Mesenchymal stem cell (in vitro differentiated cells and primary cell): Measurements from ENCODE around the gene SERINC3. TPM values are rescaled to one million over a fixed set of nuclear protein-coding genes. Genes with fewer than 3 reads are reported as not detected.
A peak's percentile ranks its signal among the peaks of the same experiment; 100 is the strongest.

ENCODE experiments used
- DNase-seq: peaks from one replicate; pipeline ENCODE4 v3.0.0-alpha.2; 2013
- H2AFZ ChIP-seq: one replicate; pipeline ENCODE4 v1.6.1; 2013; ENCODE audit warnings: low read depth, mild to moderate bottlenecking, control low read depth, inconsistent platforms, low read length, moderate library complexity
- H2AK5ac ChIP-seq: 2 replicates; pipeline ENCODE4 v1.6.1; 2013; ENCODE audit warnings: low read length, moderate library complexity, mild to moderate bottlenecking, inconsistent platforms; ENCODE audit not compliant: severe bottlenecking
- H2BK120ac ChIP-seq: one replicate; pipeline ENCODE4 v1.6.1; 2013; ENCODE audit warnings: low read depth, mild to moderate bottlenecking, inconsistent platforms, low read length, moderate library complexity
- H2BK12ac ChIP-seq, 2 experiments: one replicate each; pipeline ENCODE4 v1.6.1; 2013; ENCODE audit warnings: inconsistent platforms in 2 of 2, low read length in 2 of 2, mild to moderate bottlenecking in 2 of 2, moderate library complexity in 2 of 2, control low read depth in 1 of 2
- H2BK15ac ChIP-seq: one replicate; pipeline ENCODE4 v1.6.1; 2013; ENCODE audit warnings: mild to moderate bottlenecking, low read depth, inconsistent platforms; ENCODE audit not compliant: poor library complexity, severe bottlenecking
- H2BK5ac ChIP-seq: 2 replicates; pipeline ENCODE4 v1.6.1; 2013; ENCODE audit warnings: low read depth, mild to moderate bottlenecking, low read length, control low read depth, inconsistent platforms; ENCODE audit not compliant: poor library complexity, severe bottlenecking
- H3K14ac ChIP-seq, 2 experiments: one replicate each; pipeline ENCODE4 v1.6.1; 2013; ENCODE audit warnings: inconsistent platforms in 2 of 2, low read length in 2 of 2, control low read depth in 1 of 2, mild to moderate bottlenecking in 1 of 2, moderate library complexity in 1 of 2
- H3K18ac ChIP-seq, 2 experiments: one replicate each; pipeline ENCODE4 v1.6.1; 2013; ENCODE audit warnings: inconsistent platforms in 2 of 2, low read length in 2 of 2, control low read depth in 1 of 2, low read depth in 1 of 2, mild to moderate bottlenecking in 1 of 2
- H3K23ac ChIP-seq, 2 experiments: one replicate each; pipeline ENCODE4 v1.6.1; 2013; ENCODE audit warnings: inconsistent platforms in 2 of 2, low read length in 2 of 2, mild to moderate bottlenecking in 2 of 2, moderate library complexity in 2 of 2, control low read depth in 1 of 2
- H3K27ac ChIP-seq: 2 replicates; pipeline ENCODE4 v1.5.1; 2013; ENCODE audit warnings: mild to moderate bottlenecking, moderate library complexity, low read length, control low read depth, inconsistent platforms; ENCODE audit not compliant: poor library complexity, severe bottlenecking
- H3K27me3 ChIP-seq, 2 experiments: 2 replicates each; pipeline versions ENCODE4 v1.6.1 to v1.7.0; 2013; ENCODE audit warnings: low read length in 2 of 2, mild to moderate bottlenecking in 2 of 2, moderate library complexity in 2 of 2, control low read depth in 1 of 2, inconsistent platforms in 1 of 2; ENCODE audit not compliant: control insufficient read depth in 1 of 2, insufficient read depth in 1 of 2
- H3K36me3 ChIP-seq, 2 experiments: 2 replicates each; pipeline versions ENCODE4 v1.6.1 to v1.7.0; 2013; ENCODE audit warnings: low read length in 2 of 2, control low read depth in 1 of 2, inconsistent platforms in 1 of 2, low read depth in 1 of 2, mild to moderate bottlenecking in 1 of 2; ENCODE audit not compliant: insufficient read depth in 2 of 2, control insufficient read depth in 1 of 2
- H3K4ac ChIP-seq, 2 experiments: one replicate each; pipeline ENCODE4 v1.6.1; 2013; ENCODE audit warnings: inconsistent platforms in 2 of 2, low read length in 2 of 2, mild to moderate bottlenecking in 2 of 2, moderate library complexity in 2 of 2, control low read depth in 1 of 2, low read depth in 1 of 2
- H3K4me1 ChIP-seq: 2 replicates; pipeline ENCODE4 v1.6.1; 2013; ENCODE audit warnings: low read depth, low read length, control low read depth; ENCODE audit not compliant: control insufficient read depth, insufficient read depth
- H3K4me2 ChIP-seq: 2 replicates; pipeline ENCODE4 v1.6.1; 2013; ENCODE audit warnings: low read length, mild to moderate bottlenecking, inconsistent platforms; ENCODE audit not compliant: poor library complexity, severe bottlenecking
- H3K4me3 ChIP-seq, 2 experiments: 2 replicates each; pipeline versions ENCODE4 v1.5.1 to v1.7.0; 2013; ENCODE audit warnings: low read length in 2 of 2, mild to moderate bottlenecking in 2 of 2, control low read depth in 1 of 2, low read depth in 1 of 2; ENCODE audit not compliant: insufficient read depth in 1 of 2
- H3K79me1 ChIP-seq: replicated peaks from 2 replicates; pipeline ENCODE4 v1.6.1; 2013; ENCODE audit warnings: mild to moderate bottlenecking, control low read depth, low read length, inconsistent platforms; ENCODE audit not compliant: poor library complexity, severe bottlenecking
- H3K9ac ChIP-seq: 2 replicates; pipeline ENCODE4 v1.7.0; 2013; ENCODE audit warnings: mild to moderate bottlenecking, low read length, moderate library complexity
- H3K9me3 ChIP-seq: 2 replicates; pipeline ENCODE4 v1.7.0; 2013; ENCODE audit warnings: mild to moderate bottlenecking, low read length; ENCODE audit not compliant: control insufficient read depth
- H4K8ac ChIP-seq: one replicate; pipeline ENCODE4 v1.6.1; 2013; ENCODE audit warnings: inconsistent platforms, mild to moderate bottlenecking, low read length, moderate library complexity
- H4K91ac ChIP-seq: one replicate; pipeline ENCODE4 v1.6.1; 2013; ENCODE audit warnings: mild to moderate bottlenecking, low read length, inconsistent platforms
- WGBS: methylation state at CpG from one replicate; pipeline ENCODE4 v1.1.7; 2013; ENCODE audit warnings: mixed read lengths; 5-methylcytosine and 5-hydroxymethylcytosine counted together
- polyA plus RNA-seq, 2 experiments: library from polyadenylated mRNA; stranded (reverse); fragments of 200-250 nt; gene quantifications; one replicate each; pipeline ENCODE4 v1.2.3, GENCODE V29; 2013

Gene SERINC3
- polyA plus RNA-seq (2013, experiment 1 of 2), result 154 TPM
- polyA plus RNA-seq (2013, experiment 2 of 2), result 162 TPM

- H2BK12ac ChIP-seq, result peak within 1 kb of the TSS in 1 of 2 experiments; percentile 90
- WGBS, result under 1% methylated on average over 49 of the region's 49 CpGs
- peak; percentile 98 for DNase-seq
Observed at GRCh38 chr20:44521484-44522481, at the start of gene SERINC3. Gene SERINC3 (minus strand): TSS chr20:44522070. CDS start chr20:44521951, 119 bp downstream.

GRCh38 chr20:44571362-44571988 is 49.6 kb upstream of the SERINC3 start:
- Histone ChIP-seq H2AK5ac (no peak overlapping the region), H3K4me3 (no peak overlapping the region), H3K4ac (no peak overlapping the region), H2AFZ (no peak overlapping the region), H3K36me3 (no peaks in the 10 kb centered on the region), H2BK12ac (peak overlapping the region; percentile 45 to 69), H3K79me1 (peaks cover 13% of the 10 kb centered on the region), H3K23ac (no peak overlapping the region), H4K8ac (no peak overlapping the region), H3K4me1 (peaks cover 8% of the 10 kb centered on the region), H2BK5ac (no peak overlapping the region), H4K91ac (no peak overlapping the region), H3K9me3 (no peaks in the 10 kb centered on the region), H3K14ac (no peak overlapping the region), H3K9ac (peak overlapping the region; percentile 92), H2BK120ac (peak overlapping the region; percentile 71), H3K27me3 (no peaks in the 10 kb centered on the region), H3K27ac (no peak overlapping the region), H3K4me2 (no peak overlapping the region), H2BK15ac (no peak overlapping the region), H3K18ac (peak overlapping the region; percentile 52 to 71)
- DNase-seq, result peak; percentile 24
- WGBS, result 50% methylated on average over 6 of the region's 6 CpGs

More at GRCh38 chr20:44521484-44522481, at the start of gene SERINC3:
- H3K4me3 ChIP-seq, result peak within 1 kb of the TSS; percentile 94 to 100
- peak within 1 kb of the TSS; percentile 92 for H2AFZ ChIP-seq
- H2AK5ac ChIP-seq, result peak within 1 kb of the TSS; percentile 75
- H3K14ac ChIP-seq, result peak within 1 kb of the TSS; percentile 93 to 99
- H3K27me3 ChIP-seq, result no peaks in the 10 kb centered on the region
- H3K9me3 ChIP-seq, result no peaks in the 10 kb centered on the region
- H3K9ac ChIP-seq, result peak within 1 kb of the TSS; percentile 99
- peak within 1 kb of the TSS; percentile 99 for H4K91ac ChIP-seq
- H3K27ac ChIP-seq, result peak within 1 kb of the TSS; percentile 88
- peak within 1 kb of the TSS; percentile 93 for H2BK120ac ChIP-seq
- peak within 1 kb of the TSS; percentile 91 for H3K4me2 ChIP-seq
- peak within 1 kb of the TSS; percentile 89 for H2BK5ac ChIP-seq
- peak within 1 kb of the TSS; percentile 85 to 99 for H3K23ac ChIP-seq
- peak within 1 kb of the TSS; percentile 96 for H2BK15ac ChIP-seq
- H4K8ac ChIP-seq, result peak within 1 kb of the TSS; percentile 100
- H3K79me1 ChIP-seq, result peaks cover 8% of the 10 kb centered on the region
- peaks cover 6% of the 10 kb centered on the region for H3K4me1 ChIP-seq
- peaks cover 0 to 13% of the 10 kb centered on the region in 2 experiments for H3K36me3 ChIP-seq
- peak within 1 kb of the TSS; percentile 100 for H3K18ac ChIP-seq
- peak within 1 kb of the TSS; percentile 100 for H3K4ac ChIP-seq

GRCh38 chr20:44570367-44570766 is 48.5 kb upstream of the SERINC3 start:
- Histone ChIP-seq H3K4me3 (no peak overlapping the region), H3K4ac (peak overlapping the region in 1 of 2 experiments; percentile 9), H3K18ac (peak overlapping the region in 1 of 2 experiments; percentile 1), H3K14ac (no peak overlapping the region), H2AFZ (no peak overlapping the region), H3K9me3 (no peaks in the 10 kb centered on the region), H3K27me3 (no peaks in the 10 kb centered on the region), H3K9ac (no peak overlapping the region), H4K8ac (no peak overlapping the region), H2BK12ac (peak overlapping the region; percentile 4 to 93), H3K27ac (no peak overlapping the region), H3K79me1 (peaks cover 8% of the 10 kb centered on the region), H4K91ac (no peak overlapping the region), H2BK120ac (no peak overlapping the region), H2AK5ac (no peak overlapping the region), H3K4me2 (no peak overlapping the region), H3K4me1 (peaks cover 7% of the 10 kb centered on the region), H3K23ac (no peak overlapping the region), H3K36me3 (no peaks in the 10 kb centered on the region), H2BK5ac (no peak overlapping the region), H2BK15ac (no peak overlapping the region)
- WGBS, result no CpG with 5 or more reads among the region's 1 CpG
- no peak for DNase-seq

GRCh38 chr20:44566811-44567210 is 44.9 kb upstream of the SERINC3 start:
- DNase-seq, result no peak
- no peak overlapping the region for H3K23ac ChIP-seq
- H2BK12ac ChIP-seq, result no peak overlapping the region
- no peak overlapping the region for H2BK15ac ChIP-seq
- H3K9me3 ChIP-seq, result no peaks in the 10 kb centered on the region
- no peak overlapping the region for H3K4me3 ChIP-seq
- no peaks in the 10 kb centered on the region for H3K4me1 ChIP-seq
- no peaks in the 10 kb centered on the region for H3K27me3 ChIP-seq
- no peak overlapping the region for H3K9ac ChIP-seq
- H2BK5ac ChIP-seq, result no peak overlapping the region
- no peak overlapping the region for H3K4ac ChIP-seq
- H3K18ac ChIP-seq, result no peak overlapping the region
- peaks cover 11% of the 10 kb centered on the region for H3K79me1 ChIP-seq
- H2AFZ ChIP-seq, result no peak overlapping the region
- H4K8ac ChIP-seq, result no peak overlapping the region
- no peak overlapping the region for H3K4me2 ChIP-seq
- H3K36me3 ChIP-seq, result no peaks in the 10 kb centered on the region
- H4K91ac ChIP-seq, result no peak overlapping the region
- H3K27ac ChIP-seq, result no peak overlapping the region
- H3K14ac ChIP-seq, result no peak overlapping the region
- H2BK120ac ChIP-seq, result no peak overlapping the region
- H2AK5ac ChIP-seq, result no peak overlapping the region
